ENCODE data around the gene TMEM184A. TPM values are rescaled to one million over a fixed set of nuclear protein-coding genes. Genes with fewer than 3 reads are reported as not detected.

Gene TMEM184A
- total and polyA plus RNA-seq, 2 donors (not counting 3 experiments of a cell fraction or from before 2014, with no cell fraction given): 0.48 TPM; not detected in 1

DNA sequence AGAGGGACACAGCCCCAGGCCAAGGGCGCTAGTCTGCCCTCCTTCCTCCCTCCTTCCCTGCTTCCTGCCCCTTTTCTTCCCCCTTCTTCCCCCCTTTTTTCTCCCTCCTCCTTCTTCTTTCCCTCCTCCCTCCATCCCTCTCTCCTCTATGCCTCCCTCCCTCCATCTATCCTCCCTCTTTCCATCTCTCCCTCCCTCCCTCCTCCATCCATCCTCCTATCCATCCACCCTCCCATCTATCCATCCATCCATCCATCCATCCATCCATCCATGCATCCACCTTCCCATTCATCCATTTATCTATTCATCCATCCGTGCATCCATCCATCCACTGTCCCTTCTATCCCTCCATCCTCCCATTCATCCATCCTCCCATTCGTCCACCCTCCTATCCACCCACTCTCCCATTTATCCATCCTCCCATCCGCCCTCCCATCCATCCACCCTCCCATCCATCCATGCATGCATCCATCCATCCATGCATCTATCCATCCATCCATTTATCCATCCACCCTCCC is 38.0 kb upstream of the TMEM184A start:
- POLR2A ChIA-PET: no interaction called here
- Histone ChIP-seq H3K4me2 (ENCODE audit: insufficient read depth, low read length) (no peak overlapping the region), H3K9me1 (replicated peaks; ENCODE audit: control insufficient read depth, extremely low read depth, insufficient read depth, low read length) (no peaks in the 10 kb centered on the region), H3K36me3 (ENCODE audit: control insufficient read depth in 2 of 2, extremely low read depth in 1 of 2, insufficient read depth in 2 of 2, low read length in 2 of 2) (no peaks in the 10 kb centered on the region), H4K20me1 (replicated peaks; ENCODE audit: control insufficient read depth, extremely low read depth, insufficient read depth, low read length) (no peaks in the 10 kb centered on the region), H3K4me1 (ENCODE audit: control insufficient read depth, extremely low read depth, insufficient read depth, low read length) (no peaks in the 10 kb centered on the region), H3K27me3 (ENCODE audit: control insufficient read depth in 2 of 2, insufficient read depth in 2 of 2, low read length in 2 of 2) (peaks cover 13 to 14% of the 10 kb centered on the region in 2 experiments), H2AFZ (ENCODE audit: low read depth, low read length) (no peak overlapping the region), H3K9me3 (replicated peaks; ENCODE audit: control insufficient read depth, insufficient read depth, low read length) (no peaks in the 10 kb centered on the region), H3K9ac (replicated peaks; ENCODE audit: extremely low read depth, insufficient read depth, low read length) (no peak overlapping the region), H3K27ac (ENCODE audit: insufficient read depth, low read depth, low read length) (no peak overlapping the region), H3K79me2 (ENCODE audit: control insufficient read depth, insufficient read depth, low read length) (no peaks in the 10 kb centered on the region), H3K4me3 (replicated peaks in 1 of 3; ENCODE audit: insufficient read depth in 1 of 3, low read depth in 1 of 3, low read length in 3 of 3) (no peak overlapping the region)
- TF ChIP-seq FOS (IDR thresholded peaks at IDR 0.05; ENCODE audit: borderline replicate concordance, insufficient read depth, low read length) (no peak), POLR2AphosphoS5 (IDR thresholded peaks at IDR 0.05; ENCODE audit: insufficient read depth, low read depth, low read length) (no peak), EZH2 (IDR thresholded peaks at IDR 0.05; ENCODE audit: borderline replicate concordance, low read depth, low read length, severe bottlenecking) (no peak), GATA2 (IDR thresholded peaks at IDR 0.05; ENCODE audit: insufficient read depth, insufficient read length, low read depth, low read length) (no peak), JUN (IDR thresholded peaks at IDR 0.05; ENCODE audit: borderline replicate concordance, insufficient read depth, insufficient read length, low read depth) (no peak), MYC (IDR thresholded peaks at IDR 0.05; ENCODE audit: low read depth, low read length) (no peak), POLR2A (IDR thresholded peaks at IDR 0.05; ENCODE audit: low read depth, low read length) (no peak)
- TF ChIP-seq, protein P1, sequence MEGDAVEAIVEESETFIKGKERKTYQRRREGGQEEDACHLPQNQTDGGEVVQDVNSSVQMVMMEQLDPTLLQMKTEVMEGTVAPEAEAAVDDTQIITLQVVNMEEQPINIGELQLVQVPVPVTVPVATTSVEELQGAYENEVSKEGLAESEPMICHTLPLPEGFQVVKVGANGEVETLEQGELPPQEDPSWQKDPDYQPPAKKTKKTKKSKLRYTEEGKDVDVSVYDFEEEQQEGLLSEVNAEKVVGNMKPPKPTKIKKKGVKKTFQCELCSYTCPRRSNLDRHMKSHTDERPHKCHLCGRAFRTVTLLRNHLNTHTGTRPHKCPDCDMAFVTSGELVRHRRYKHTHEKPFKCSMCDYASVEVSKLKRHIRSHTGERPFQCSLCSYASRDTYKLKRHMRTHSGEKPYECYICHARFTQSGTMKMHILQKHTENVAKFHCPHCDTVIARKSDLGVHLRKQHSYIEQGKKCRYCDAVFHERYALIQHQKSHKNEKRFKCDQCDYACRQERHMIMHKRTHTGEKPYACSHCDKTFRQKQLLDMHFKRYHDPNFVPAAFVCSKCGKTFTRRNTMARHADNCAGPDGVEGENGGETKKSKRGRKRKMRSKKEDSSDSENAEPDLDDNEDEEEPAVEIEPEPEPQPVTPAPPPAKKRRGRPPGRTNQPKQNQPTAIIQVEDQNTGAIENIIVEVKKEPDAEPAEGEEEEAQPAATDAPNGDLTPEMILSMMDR (IDR thresholded peaks at IDR 0.05; ENCODE audit: extremely low read depth in 1 of 2, insufficient read depth in 1 of 2, low read depth in 1 of 2, low read length in 2 of 2): no peak
- TF ChIP-seq, protein P2, sequence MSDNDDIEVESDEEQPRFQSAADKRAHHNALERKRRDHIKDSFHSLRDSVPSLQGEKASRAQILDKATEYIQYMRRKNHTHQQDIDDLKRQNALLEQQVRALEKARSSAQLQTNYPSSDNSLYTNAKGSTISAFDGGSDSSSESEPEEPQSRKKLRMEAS (IDR thresholded peaks at IDR 0.05; ENCODE audit: insufficient read depth, insufficient read length): no peak
- dilution Hi-C loops (cut with MboI; ENCODE audit: extremely low pct_ligation_motif_present, low sequenced_read_pairs) (no loop called here), intact Hi-C loops (cut with micrococcal nuclease) (loop anchor here (1.0 kb wide), 1 partner anchor 15 kb away; no protein-coding TSS in a partner anchor)
- FAIRE-seq (no peak), DNase-seq (ENCODE audit: low read depth, low spot score) (no peak)
- no TSS peak for BruUV-seq (replicated peaks)
- CTCF ChIA-PET: no interaction called here

All from endothelial cell of umbilical vein (primary cell).